GM12878 (cell line): Measurements from ENCODE around the gene CACNA2D4. TPM values are rescaled to one million over a fixed set of nuclear protein-coding genes. Genes with fewer than 3 reads are reported as not detected.

ENCODE experiments used
- ATAC-seq: fragments of 200-7000 bp; cut with Tn5 transposase; 3 replicates; pipeline ENCODE4 v1.9.1; 2020; ENCODE audit warnings: mild to moderate bottlenecking, moderate library complexity
- BruUV-seq: library from RNA; stranded (reverse); fragments of 400-500 nt; replicated peaks from 2 replicates; lab custom pipeline; 2021; lab: Mats Ljungman, UMichigan
- CTCF ChIA-PET: fragments of 300-600 bp; sonication (Branson Sonifier 250); formaldehyde crosslinking; extraction: SDS; loops from one replicate; lab custom pipeline; 2021; ENCODE audit warnings: inconsistent platforms; lab: Yijun Ruan, JAX
- POLR2A ChIA-PET: fragments of 350-600 bp; formaldehyde crosslinking; extraction: SDS; loops from one replicate; lab custom pipeline; 2021; ENCODE audit warnings: inconsistent platforms; lab: Charles Lee
- RAD21 ChIA-PET: fragments of 300-600 bp; sonication (Branson Sonifier 250); formaldehyde crosslinking; loops from one replicate; lab custom pipeline; 2023; ENCODE audit warnings: antibody characterized with exemption; ENCODE audit not compliant: unreplicated experiment; lab: Charles Lee
- SMC1A ChIA-PET: fragments of 300-600 bp; sonication (Branson Sonifier 250); formaldehyde crosslinking; loops from one replicate; lab custom pipeline; 2023; ENCODE audit not compliant: unreplicated experiment, uncharacterized antibody; lab: Charles Lee
- DNase-seq: peaks from one replicate; pipeline ENCODE4 v3.0.0-alpha.2; 2011; ENCODE audit warnings: low read depth, low spot score
- FAIRE-seq: peaks from 3 replicates; lab custom pipeline; 2011; peaks lifted over from hg19 to GRCh38; lab: Jason Lieb, UNC
- H2AFZ ChIP-seq: 2 replicates; pipeline ENCODE4 v1.6.0; 2011; ENCODE audit warnings: low read depth, low read length, control low read depth; ENCODE audit not compliant: control insufficient read depth
- H3K27ac ChIP-seq: 2 replicates; pipeline ENCODE4 v1.5.1; 2011; ENCODE audit warnings: control low read depth; ENCODE audit not compliant: control insufficient read depth, insufficient read depth
- H3K27me3 ChIP-seq, 2 experiments: replicated peaks in 1 of 2; 2 replicates each; pipeline versions ENCODE4 v1.6.0 to v1.6.1; 2011; ENCODE audit warnings: low read length in 1 of 2; ENCODE audit not compliant: control insufficient read depth in 2 of 2, insufficient read depth in 2 of 2
- H3K36me3 ChIP-seq, 2 experiments: 2 replicates each; pipeline ENCODE4 v1.5.1; 2011; ENCODE audit warnings: low read length in 1 of 2; ENCODE audit not compliant: control insufficient read depth in 2 of 2, insufficient read depth in 2 of 2
- H3K4me1 ChIP-seq: 2 replicates; pipeline ENCODE4 v1.6.1; 2011; ENCODE audit warnings: mild to moderate bottlenecking, low read length, moderate library complexity, mixed read lengths; ENCODE audit not compliant: control insufficient read depth, insufficient read depth
- H3K4me2 ChIP-seq: 2 replicates; pipeline ENCODE4 v1.6.0; 2011; ENCODE audit warnings: control low read depth; ENCODE audit not compliant: control insufficient read depth, insufficient read depth
- H3K4me3 ChIP-seq: fragments of 200-600 bp; sonication (generic); 2 replicates; pipeline ENCODE4 v1.5.1; 2016
- H3K79me2 ChIP-seq: 2 replicates; pipeline ENCODE4 v1.6.0; 2011; ENCODE audit warnings: low read length; ENCODE audit not compliant: control insufficient read depth, insufficient read depth
- H3K9ac ChIP-seq: 2 replicates; pipeline ENCODE4 v1.8.0; 2011; ENCODE audit warnings: low read length, control low read depth, mixed read lengths; ENCODE audit not compliant: control insufficient read depth, insufficient read depth
- H3K9me3 ChIP-seq: replicated peaks from 3 replicates; pipeline ENCODE4 v1.5.1; 2011; ENCODE audit warnings: mild to moderate bottlenecking, low read length; ENCODE audit not compliant: control insufficient read depth, insufficient read depth
- H4K20me1 ChIP-seq: 2 replicates; pipeline ENCODE4 v1.6.0; 2011; ENCODE audit not compliant: control insufficient read depth, insufficient read depth
- E2F8 ChIP-seq: fragments of 450-650 bp; IDR thresholded peaks from 2 replicates; pipeline ENCODE4 v1.6.1; 2018; ENCODE audit warnings: mild to moderate bottlenecking, low read depth, moderate library complexity; ENCODE audit not compliant: partially characterized antibody
- IRF3 ChIP-seq: fragments of 450-650 bp; IDR thresholded peaks from 2 replicates; pipeline ENCODE4 v1.6.1; 2014; ENCODE audit warnings: mild to moderate bottlenecking
- NR2F1 ChIP-seq: fragments of 450-650 bp; conservative IDR thresholded peaks from 2 replicates; pipeline ENCODE4 v1.6.1; 2017; ENCODE audit warnings: mild to moderate bottlenecking
- POLR2AphosphoS2 ChIP-seq: IDR thresholded peaks from 2 replicates; pipeline ENCODE4 v1.6.1; 2011; ENCODE audit warnings: low read depth, mild to moderate bottlenecking, low read length, improper control_type of control experiment, moderate library complexity
- SPI1 ChIP-seq: IDR thresholded peaks from 2 replicates; pipeline ENCODE4 v1.6.1; 2011; ENCODE audit warnings: low read depth, mild to moderate bottlenecking, low read length, moderate library complexity, borderline replicate concordance; ENCODE audit not compliant: insufficient read depth
- ZBTB33 ChIP-seq: fragments of 450-650 bp; IDR thresholded peaks from 2 replicates; pipeline ENCODE4 v1.6.1; 2017; ENCODE audit warnings: mild to moderate bottlenecking
- ZNF274 ChIP-seq: IDR thresholded peaks from one replicate; pipeline ENCODE4 v1.8.0; 2011; ENCODE audit not compliant: insufficient read length, insufficient read depth
- WGBS: methylation state at CpG from one replicate; pipeline ENCODE4 v1.1.6; 2016; ENCODE audit warnings: low lambda C conversion rate; ENCODE audit not compliant: insufficient replicate concordance, insufficient coverage; ENCODE audit errors: missing lambda C conversion rate; 5-methylcytosine and 5-hydroxymethylcytosine counted together
- in situ Hi-C: fragments of 300-500 bp; cut with MboI; formaldehyde crosslinking; loops from 9 replicates; pipeline ENCODE4 v1.14.3; 2018; ENCODE audit warnings: mixed read lengths
- intact Hi-C: fragments of 100-400 bp; cut with micrococcal nuclease; formaldehyde crosslinking; loops from one replicate; pipeline ENCODE4 v1.14.2; 2022; ENCODE audit not compliant: unreplicated experiment
- polyA plus RNA-seq, 11 experiments: library from polyadenylated mRNA; depleted of rRNA in 4 of 11; unstranded in 6 of 11; stranded (reverse) in 5 of 11; fragments of >200 nt; fragmentation: Nextera tagmentation in 4 of 11; fragmentation: Illumina TruSeq in 1 of 11; extraction: Ambion mirVana in 4 of 11; extraction: Trizol in 1 of 11; gene quantifications; 1 replicate in 1 of 11; 2 replicates in 10 of 11; pipeline versions ENCODE4 v1.2.1 to v1.2.3, GENCODE V29; 2011 to 2016; ENCODE audit warnings: inconsistent platforms in 2 of 11, missing spikeins in 2 of 11, low read depth in 1 of 11
- total RNA-seq, 4 experiments: library from RNA; depleted of rRNA in 3 of 4; stranded (reverse); fragments of >200 nt in 3 of 4; fragmentation: Illumina TruSeq in 1 of 4; extraction: Trizol in 1 of 4; gene quantifications; 2 replicates each; pipeline versions ENCODE4 v1.2.1 to v1.2.3, GENCODE V29; 2013 to 2021

CACNA2D4 gene
- total and polyA plus RNA-seq, 10 of the 15 experiments (the other 5 are each of a cell fraction or from before 2014, with no cell fraction given) = 0.03 to 1.0 (median 0.65) TPM

- DNase-seq = no peak
- RAD21 ChIA-PET = no interaction called here
- H3K27me3 ChIP-seq = no peaks in the 10 kb centered on the region; a peak in 1 of 4 replicates
- POLR2A ChIA-PET = no interaction called here
- no peaks in the 10 kb centered on the region for H3K9me3 ChIP-seq
- in situ Hi-C loops (no loop called here), intact Hi-C loops (no loop called here)
- no peak overlapping the region for H3K27ac ChIP-seq
- no peak overlapping the region for H3K9ac ChIP-seq
- no peaks in the 10 kb centered on the region for H3K36me3 ChIP-seq
- H3K4me2 ChIP-seq = no peak overlapping the region
- SMC1A ChIA-PET = interaction anchor here (1.7 kb wide), 1 partner anchor 9 kb away, joined by 8 read pairs; no protein-coding TSS in a partner anchor
- no peak overlapping the region for H3K4me3 ChIP-seq
- TF ChIP-seq ZNF274 (no peak), SPI1 (peak; percentile 62)
- no peak for FAIRE-seq
- CTCF ChIA-PET = interaction anchor here (0.5 to 2.4 kb wide), 3 partner anchors 10 to 645 kb away, joined by 3 to 9 read pairs (median 3); no protein-coding TSS in a partner anchor
- no peak for ATAC-seq
- no peaks in the 10 kb centered on the region for H4K20me1 ChIP-seq
- no peak overlapping the region for H2AFZ ChIP-seq
- peaks cover 18% of the 10 kb centered on the region for H3K4me1 ChIP-seq
- no TSS peak for BruUV-seq
- H3K79me2 ChIP-seq = no peaks in the 10 kb centered on the region
- WGBS = 66% methylated on average over 11 of the region's 11 CpGs
These were observed 11.7 kb upstream of the CACNA2D4 start for GRCh38 chr12:1929985-1930802.

- H3K4me1 ChIP-seq = peaks cover 23% of the 10 kb centered on the region
- no peaks in the 10 kb centered on the region for H4K20me1 ChIP-seq
- ATAC-seq = no peak
- no peak overlapping the region for H2AFZ ChIP-seq
- no peak for DNase-seq
- no peak overlapping the region for H3K9ac ChIP-seq
- ChIA-PET SMC1A (interaction anchor here (0.6 to 3.2 kb wide), 5 partner anchors 10 to 1319 kb away, joined by 3 to 14 read pairs (median 4); no protein-coding TSS in a partner anchor), RAD21 (no interaction called here), CTCF (interaction anchor here (1.5 to 2.4 kb wide), 2 partner anchors 10 to 138 kb away, joined by 3 to 9 read pairs; no protein-coding TSS in a partner anchor), POLR2A (no interaction called here)
- H3K27me3 ChIP-seq = no peaks in the 10 kb centered on the region; a peak in 1 of 4 replicates
- no peaks in the 10 kb centered on the region for H3K36me3 ChIP-seq
- no peak for FAIRE-seq
- no peak overlapping the region for H3K4me2 ChIP-seq
- WGBS = 18% methylated on average over 11 of the region's 11 CpGs
- no peaks in the 10 kb centered on the region for H3K9me3 ChIP-seq
- in situ Hi-C loops (no loop called here), intact Hi-C loops (no loop called here)
- BruUV-seq = no TSS peak
- no peaks in the 10 kb centered on the region for H3K79me2 ChIP-seq
- no peak overlapping the region for H3K27ac ChIP-seq
- H3K4me3 ChIP-seq = no peak overlapping the region
- no peak for TF ChIP-seq E2F8
- TF ChIP-seq POLR2AphosphoS2 = no peak
- TF ChIP-seq ZBTB33 = no peak
- TF ChIP-seq NR2F1 = no peak
- no peak for TF ChIP-seq IRF3
These were observed 11.0 kb upstream of the CACNA2D4 start for GRCh38 chr12:1929241-1929984.
